HUES6 (cell line): ENCODE data around the gene PHIP.

Experiments
- H3K27ac ChIP-seq: 2 replicates; pipeline ENCODE4 v1.7.0; 2013; ENCODE audit warnings: low read depth, mild to moderate bottlenecking, low read length, inconsistent platforms
- H3K27me3 ChIP-seq: 2 replicates; pipeline ENCODE4 v1.6.1; 2013; ENCODE audit warnings: low read length; ENCODE audit not compliant: control insufficient read depth, insufficient read depth
- H3K36me3 ChIP-seq: 2 replicates; pipeline ENCODE4 v1.6.1; 2013; ENCODE audit warnings: low read length; ENCODE audit not compliant: control insufficient read depth, insufficient read depth
- H3K4me1 ChIP-seq: 2 replicates; pipeline ENCODE4 v1.6.1; 2013; ENCODE audit warnings: low read length; ENCODE audit not compliant: control insufficient read depth, insufficient read depth
- H3K4me3 ChIP-seq: 2 replicates; pipeline ENCODE4 v1.5.1; 2013; ENCODE audit warnings: low read depth, low read length
- H3K9ac ChIP-seq: one replicate; pipeline ENCODE4 v1.6.1; 2013; ENCODE audit warnings: mild to moderate bottlenecking, low read length
- H3K9me3 ChIP-seq: 2 replicates; pipeline ENCODE4 v1.6.1; 2013; ENCODE audit warnings: low read depth, low read length; ENCODE audit not compliant: control insufficient read depth, insufficient read depth

PHIP gene

DNA sequence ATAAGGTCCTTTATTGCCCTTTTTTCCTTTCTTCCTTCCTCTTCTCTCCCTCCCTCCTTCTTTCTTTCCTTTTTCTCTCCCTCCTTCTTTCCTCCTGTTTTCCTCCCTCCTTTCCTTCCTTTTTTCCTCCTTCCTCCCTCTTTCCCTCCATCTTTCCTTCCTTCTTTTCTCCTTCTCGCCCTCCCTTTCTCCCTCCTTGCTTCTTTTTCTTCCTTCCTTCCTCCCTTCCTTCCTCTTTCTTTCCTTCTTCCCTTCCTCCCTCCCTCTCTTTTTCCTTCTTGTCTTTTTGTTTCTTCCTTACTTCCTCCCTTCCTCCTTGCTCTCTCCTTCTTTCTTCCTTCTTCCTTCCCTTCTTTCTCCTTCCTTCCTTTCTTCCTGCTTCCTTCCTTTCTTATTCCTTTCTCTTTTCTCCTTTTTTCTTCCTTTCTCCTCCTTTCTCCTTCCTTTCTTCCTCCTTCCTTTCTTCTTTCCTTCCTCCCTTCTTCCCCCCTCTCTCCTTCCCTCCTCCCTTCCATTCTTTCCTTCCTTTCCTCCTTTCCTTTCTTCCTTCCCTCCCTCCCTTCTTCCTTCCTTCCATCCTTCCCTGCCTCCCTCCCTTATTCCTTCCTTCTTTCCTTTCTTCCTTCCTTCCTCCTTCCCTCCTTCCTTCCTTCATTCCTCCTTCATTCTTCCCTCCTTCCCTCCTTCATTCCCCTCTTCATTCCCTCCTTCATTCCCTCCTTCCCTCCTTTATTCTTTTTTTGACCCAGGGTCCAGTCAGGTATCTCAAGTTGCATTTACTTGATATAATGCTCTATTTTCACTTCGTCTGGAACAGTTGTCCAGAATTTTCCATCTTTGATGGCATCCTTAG lies 11.7 kb upstream of the PHIP start:
- no peaks in the 10 kb centered on the region for H3K36me3 ChIP-seq
- H3K9ac ChIP-seq, result no peak overlapping the region
- H3K27me3 ChIP-seq, result no peaks in the 10 kb centered on the region
- no peaks in the 10 kb centered on the region for H3K9me3 ChIP-seq
- no peaks in the 10 kb centered on the region for H3K4me1 ChIP-seq
- no peak overlapping the region for H3K4me3 ChIP-seq
- no peak overlapping the region for H3K27ac ChIP-seq

DNA sequence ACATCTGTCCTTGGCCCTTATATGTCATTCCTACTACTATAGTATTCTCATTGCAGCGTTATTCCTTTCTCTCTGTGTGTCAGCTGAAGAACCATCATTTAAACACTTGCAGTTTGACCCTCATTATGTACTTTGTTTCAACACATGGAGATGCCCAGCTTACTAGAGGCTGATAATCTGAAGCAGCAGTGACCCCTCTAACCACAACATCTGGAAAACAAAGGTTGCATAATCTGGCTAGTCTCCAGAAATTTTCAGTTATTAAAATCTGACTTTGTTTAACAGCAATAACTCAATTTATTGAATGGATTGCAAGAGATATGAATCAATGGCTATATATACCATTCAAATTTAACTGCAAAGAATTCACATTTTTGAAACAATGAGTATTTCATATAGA lies 6.6 kb upstream of the PHIP start:
- Histone ChIP-seq H3K9me3 (no peaks in the 10 kb centered on the region), H3K4me1 (peaks cover 4% of the 10 kb centered on the region), H3K27ac (no peak overlapping the region), H3K27me3 (no peaks in the 10 kb centered on the region), H3K4me3 (no peak overlapping the region), H3K9ac (no peak overlapping the region), H3K36me3 (no peaks in the 10 kb centered on the region)

DNA sequence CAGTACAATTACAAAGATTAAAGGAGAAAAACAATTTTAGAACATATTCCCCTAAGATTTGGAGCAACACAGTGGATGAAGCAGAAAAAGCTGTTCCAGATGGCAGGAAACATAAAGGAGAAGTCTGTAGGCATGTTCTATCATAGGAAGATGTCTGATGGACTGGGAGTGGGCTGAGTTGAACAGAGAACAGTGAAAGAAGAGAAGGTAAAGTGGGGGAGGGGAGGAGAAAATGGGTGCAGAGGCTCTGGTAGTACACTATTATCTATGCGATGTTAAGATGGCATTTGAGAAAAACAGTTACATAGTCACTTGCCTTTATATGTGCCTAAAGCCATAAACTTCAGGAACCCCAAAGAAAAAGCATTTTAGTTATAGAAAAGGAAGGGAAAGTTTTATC lies 4.2 kb upstream of the PHIP start:
- no peak overlapping the region for H3K4me3 ChIP-seq

DNA sequence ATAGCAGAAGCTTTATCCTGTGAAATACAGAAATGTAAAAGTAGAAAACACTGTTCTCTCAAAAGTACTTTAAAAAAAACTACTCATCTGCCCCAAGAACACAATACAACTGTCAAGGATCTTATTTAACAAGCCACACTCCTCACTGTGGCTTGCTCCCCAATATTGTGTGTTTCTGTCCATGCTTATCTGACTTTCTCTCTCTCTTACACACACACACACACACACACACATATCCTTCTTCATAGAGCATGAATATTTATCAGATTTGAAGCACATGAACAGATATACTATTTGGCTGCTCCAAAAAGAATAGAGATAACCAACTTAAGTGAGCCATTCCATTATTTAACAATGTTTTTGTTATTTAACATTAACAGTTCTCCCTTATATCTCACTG lies 3.6 kb upstream of the PHIP start:
- Histone ChIP-seq H3K36me3 (no peaks in the 10 kb centered on the region), H3K4me1 (peaks cover 8% of the 10 kb centered on the region), H3K9ac (no peak overlapping the region), H3K9me3 (no peaks in the 10 kb centered on the region), H3K27me3 (no peaks in the 10 kb centered on the region), H3K27ac (no peak overlapping the region), H3K4me3 (no peak overlapping the region)

More for the DNA sequence above, 4.2 kb upstream of the PHIP start:
- H3K27ac ChIP-seq, result no peak overlapping the region
- no peaks in the 10 kb centered on the region for H3K27me3 ChIP-seq
- no peaks in the 10 kb centered on the region for H3K9me3 ChIP-seq
- H3K36me3 ChIP-seq, result no peaks in the 10 kb centered on the region
- no peak overlapping the region for H3K9ac ChIP-seq
- H3K4me1 ChIP-seq, result peaks cover 8% of the 10 kb centered on the region

DNA sequence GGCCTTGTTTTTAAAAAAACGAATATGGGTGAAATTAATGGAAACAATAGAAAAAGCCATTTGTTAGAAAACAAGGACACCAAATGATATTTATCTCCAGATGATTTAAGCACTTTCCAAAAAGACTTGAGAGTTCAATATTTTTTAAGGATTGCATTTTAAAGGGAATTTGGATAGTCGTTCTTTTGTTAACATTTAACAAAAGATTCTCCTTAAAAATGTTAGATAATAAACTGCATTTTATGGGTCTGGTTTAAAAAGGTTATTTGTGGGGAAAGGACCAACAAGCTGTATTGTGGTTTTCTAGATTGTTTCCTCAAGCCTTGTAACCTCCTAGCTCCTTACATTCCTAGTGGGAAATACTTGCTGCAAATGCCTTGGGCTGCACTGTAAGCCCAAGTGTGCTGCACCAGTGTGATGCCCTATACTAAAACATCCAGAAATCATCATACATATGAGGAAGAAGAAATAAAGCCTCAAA lies 1.5 kb upstream of the PHIP start:
- Histone ChIP-seq H3K27me3 (no peaks in the 10 kb centered on the region), H3K36me3 (no peaks in the 10 kb centered on the region), H3K4me1 (peaks cover 15% of the 10 kb centered on the region), H3K9ac (no peak overlapping the region), H3K4me3 (peak overlapping the region; percentile 94), H3K9me3 (no peaks in the 10 kb centered on the region), H3K27ac (no peak overlapping the region)

DNA sequence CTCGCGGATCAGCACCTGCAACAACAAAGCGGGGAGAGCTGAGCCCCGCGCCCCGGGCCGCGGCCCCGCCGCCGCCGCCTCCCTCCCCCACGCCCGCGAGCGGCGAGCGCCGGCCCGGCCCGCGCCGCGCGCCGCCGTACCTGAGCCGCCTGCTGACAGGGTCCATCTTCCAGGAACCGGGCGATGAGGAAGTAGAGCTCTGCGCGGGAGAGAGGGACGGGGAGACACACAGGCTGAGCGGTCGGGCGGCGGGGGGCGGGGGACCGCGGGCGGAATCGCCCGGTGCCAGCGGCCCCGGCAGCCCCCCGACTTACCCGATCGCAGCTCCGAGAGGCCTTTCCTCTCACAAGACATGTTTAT lies 359 bp downstream of the PHIP start:
- Histone ChIP-seq H3K4me1 (peaks cover 27% of the 10 kb centered on the region), H3K9ac (peak overlapping the region; percentile 93), H3K9me3 (no peaks in the 10 kb centered on the region), H3K27me3 (no peaks in the 10 kb centered on the region), H3K36me3 (no peaks in the 10 kb centered on the region), H3K27ac (peak overlapping the region; percentile 99), H3K4me3 (peak overlapping the region; percentile 94)

DNA sequence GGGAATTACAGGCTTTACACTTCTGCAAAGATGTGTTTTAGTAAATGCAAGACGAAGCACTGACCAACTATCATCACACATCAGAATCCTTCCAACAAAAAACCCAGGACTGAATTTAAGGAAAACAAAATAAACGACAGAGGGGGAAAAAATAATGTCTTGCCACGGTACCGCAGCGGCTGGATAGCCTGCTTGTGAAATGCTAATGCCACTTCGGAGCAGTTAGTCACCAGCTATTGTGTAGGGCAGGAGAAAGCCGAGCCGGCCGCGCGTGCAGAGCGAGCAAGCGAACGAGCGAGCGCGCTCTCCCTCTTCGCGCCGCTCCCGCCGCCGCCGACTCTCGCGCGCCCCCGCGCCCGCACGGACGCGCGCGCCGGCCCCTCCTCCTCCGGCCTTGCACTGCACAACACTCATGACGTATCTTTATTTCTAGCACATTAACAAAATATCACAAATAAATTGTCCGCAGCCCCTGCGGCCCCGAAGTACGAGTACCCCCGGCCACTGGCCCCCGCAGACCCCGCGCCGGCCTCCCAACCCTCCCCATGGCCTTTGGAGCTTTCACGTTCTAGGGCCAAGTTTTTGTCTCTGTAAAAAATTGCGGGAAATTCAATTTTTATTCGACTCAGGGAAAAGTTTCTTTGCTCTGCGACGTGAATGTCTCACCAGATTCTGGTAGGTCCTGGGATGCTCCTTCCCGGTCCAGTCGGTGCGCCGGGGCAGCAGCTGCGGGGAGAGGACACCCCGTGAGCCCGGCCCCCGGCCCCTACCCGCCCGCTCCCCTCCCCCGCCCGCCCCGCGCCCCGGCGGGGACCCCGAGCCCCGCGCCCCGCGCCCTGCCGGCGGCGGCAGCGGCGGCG lies 1.0 kb downstream of the PHIP start:
- Histone ChIP-seq H3K9ac (peak overlapping the region; percentile 55), H3K4me3 (peak overlapping the region; percentile 94), H3K27me3 (no peaks in the 10 kb centered on the region), H3K9me3 (no peaks in the 10 kb centered on the region), H3K36me3 (no peaks in the 10 kb centered on the region), H3K27ac (peak overlapping the region; percentile 88), H3K4me1 (peaks cover 27% of the 10 kb centered on the region)

DNA sequence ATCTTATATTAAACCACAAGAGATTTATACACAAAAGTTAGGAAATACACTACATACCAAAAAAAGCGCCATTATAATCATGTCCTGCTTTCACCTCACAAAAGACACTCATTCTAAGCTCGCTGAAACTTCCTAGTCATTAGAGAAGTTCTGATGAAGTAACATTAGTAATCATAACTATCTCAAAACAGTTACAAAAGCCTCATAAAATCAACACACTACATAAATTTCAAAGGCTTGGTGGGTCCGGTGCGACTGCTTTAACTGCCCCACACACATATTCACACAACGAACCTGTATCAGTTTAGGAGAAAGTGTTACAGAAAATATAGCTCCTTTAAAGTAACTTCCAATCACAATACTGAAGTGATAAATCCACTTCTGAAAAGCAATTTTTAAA lies 1.9 kb downstream of the PHIP start:
- peaks cover 27% of the 10 kb centered on the region for H3K4me1 ChIP-seq

DNA sequence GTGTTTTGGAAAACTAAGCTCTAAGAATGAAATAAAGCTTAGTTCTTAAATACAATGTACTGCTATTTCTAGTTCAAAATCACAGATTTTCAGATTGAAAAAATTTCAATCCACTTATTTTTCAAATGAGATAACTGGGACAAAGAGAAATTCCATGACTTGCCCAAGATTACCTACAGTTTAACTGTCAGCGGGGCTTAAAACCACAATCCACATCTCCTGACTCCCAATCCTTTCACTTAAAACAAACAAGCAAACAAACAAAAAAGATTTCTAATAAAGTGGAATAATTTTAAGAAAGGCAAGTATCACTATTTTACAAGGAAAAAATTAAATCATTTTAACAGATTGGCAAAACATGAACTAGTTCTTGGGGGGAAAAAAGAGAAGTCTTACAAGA lies 4.2 kb downstream of the PHIP start:
- H3K4me3 ChIP-seq, result peak overlapping the region; percentile 94; the same call in 1 of the 2 replicates
- H3K27me3 ChIP-seq, result no peaks in the 10 kb centered on the region
- H3K9me3 ChIP-seq, result no peaks in the 10 kb centered on the region
- peak overlapping the region; percentile 42; the same call in 1 of the 2 replicates for H3K27ac ChIP-seq
- H3K4me1 ChIP-seq, result peaks cover 20% of the 10 kb centered on the region
- H3K36me3 ChIP-seq, result peaks cover 8% of the 10 kb centered on the region; the same call in 1 of the 2 replicates
- H3K9ac ChIP-seq, result no peak overlapping the region

More for the DNA sequence above, 1.9 kb downstream of the PHIP start:
- H3K36me3 ChIP-seq, result 0 out of 2 replicates have a peak, but pooled peaks cover under 1% of the 10 kb centered on the region
- no peaks in the 10 kb centered on the region for H3K9me3 ChIP-seq
- peak overlapping the region; percentile 82 for H3K27ac ChIP-seq
- H3K4me3 ChIP-seq, result peak overlapping the region; percentile 94
- peak overlapping the region; percentile 55 for H3K9ac ChIP-seq
- H3K27me3 ChIP-seq, result no peaks in the 10 kb centered on the region

DNA sequence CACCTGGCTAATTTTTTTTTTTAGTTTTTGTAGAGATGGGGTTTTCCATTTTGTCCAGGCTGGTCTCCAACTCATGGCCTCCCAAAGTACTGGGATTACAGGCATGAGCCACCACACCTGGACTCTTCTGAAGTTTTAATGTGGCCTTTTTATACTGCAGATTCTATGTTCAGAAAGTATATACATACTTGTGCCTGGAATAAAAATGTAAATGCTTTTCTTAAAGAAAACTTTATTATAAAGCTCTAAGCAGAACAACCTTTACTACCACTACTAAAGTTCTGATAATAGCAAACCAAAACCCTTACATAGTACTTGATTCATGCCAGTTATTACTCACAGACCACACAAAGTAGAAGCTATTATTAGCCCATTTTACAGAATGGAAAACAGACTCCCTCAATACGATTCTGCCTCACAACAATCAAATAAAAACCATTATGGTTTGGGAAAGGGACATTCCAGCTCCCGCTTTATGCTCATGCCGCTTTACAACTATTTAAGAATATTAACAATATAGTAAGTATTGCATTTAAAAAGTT lies 5.3 kb downstream of the PHIP start:
- no peak overlapping the region for H3K27ac ChIP-seq

More for the DNA sequence above, 5.3 kb downstream of the PHIP start:
- no peaks in the 10 kb centered on the region for H3K27me3 ChIP-seq
- no peaks in the 10 kb centered on the region for H3K9me3 ChIP-seq
- peaks cover 20% of the 10 kb centered on the region for H3K4me1 ChIP-seq
- H3K9ac ChIP-seq, result no peak overlapping the region
- H3K36me3 ChIP-seq, result peaks cover 8% of the 10 kb centered on the region; the same call in 1 of the 2 replicates
- no peak overlapping the region for H3K4me3 ChIP-seq
